Embryonic facial prominence (tissue), 1 donor: ENCODE results near the gene SLC35B2.
"Not testable (repeated sequence)": the region's sequence is repeated elsewhere in the genome, so short reads cannot be mapped to it uniquely, and the experiment has no call there.

ENCODE experiments used
- DNase-seq: peaks from one replicate; pipeline ENCODE4 v3.0.0-alpha.2; 2016; ENCODE audit errors: extremely low spot score

The SLC35B2 gene

DNA sequence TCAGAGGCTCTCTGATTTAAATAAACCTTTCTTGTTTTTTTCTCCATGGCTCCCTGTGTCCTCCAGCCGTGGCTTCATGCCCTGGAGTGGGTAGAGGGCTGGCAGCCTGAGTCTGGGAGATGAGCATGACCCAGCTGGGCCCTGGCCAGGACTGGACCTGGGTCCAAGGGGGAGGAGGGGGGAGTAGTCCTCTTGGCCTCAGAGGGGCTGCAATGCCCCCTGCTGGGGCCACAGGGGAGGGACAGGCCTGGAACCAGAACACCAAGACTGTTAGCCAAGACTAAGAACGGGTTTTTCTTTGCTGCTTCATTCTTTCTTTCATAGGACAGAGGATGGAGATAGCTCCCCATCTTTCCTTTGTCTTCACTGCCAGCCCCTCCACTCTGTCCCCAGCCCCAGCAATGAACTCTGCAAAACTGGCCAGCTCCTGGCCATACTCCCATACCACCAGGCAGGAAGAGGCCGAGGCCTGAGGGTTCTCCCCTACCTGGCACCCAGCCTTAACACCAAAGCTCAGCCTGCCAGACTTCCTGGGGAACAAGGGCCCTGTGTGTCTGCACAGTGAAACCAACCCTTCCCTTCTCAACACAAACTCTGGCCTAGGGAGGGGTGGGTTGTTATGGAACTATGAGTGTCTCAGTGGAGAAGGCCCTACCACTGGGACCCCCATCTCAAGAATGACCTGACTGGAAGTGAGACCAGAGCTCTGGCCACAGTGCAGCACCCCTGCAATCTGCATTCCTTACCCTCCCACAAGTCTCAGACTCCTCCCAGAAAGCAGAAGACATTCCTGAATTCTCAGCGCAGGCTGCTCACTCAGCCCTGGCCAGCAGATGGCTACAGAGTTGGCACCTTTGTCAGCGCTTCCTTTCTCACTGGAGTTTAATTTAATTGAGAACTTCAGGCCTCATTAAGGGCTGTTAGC, 23.0 kb downstream of the SLC35B2 start:
- DNase-seq = no peak

DNA sequence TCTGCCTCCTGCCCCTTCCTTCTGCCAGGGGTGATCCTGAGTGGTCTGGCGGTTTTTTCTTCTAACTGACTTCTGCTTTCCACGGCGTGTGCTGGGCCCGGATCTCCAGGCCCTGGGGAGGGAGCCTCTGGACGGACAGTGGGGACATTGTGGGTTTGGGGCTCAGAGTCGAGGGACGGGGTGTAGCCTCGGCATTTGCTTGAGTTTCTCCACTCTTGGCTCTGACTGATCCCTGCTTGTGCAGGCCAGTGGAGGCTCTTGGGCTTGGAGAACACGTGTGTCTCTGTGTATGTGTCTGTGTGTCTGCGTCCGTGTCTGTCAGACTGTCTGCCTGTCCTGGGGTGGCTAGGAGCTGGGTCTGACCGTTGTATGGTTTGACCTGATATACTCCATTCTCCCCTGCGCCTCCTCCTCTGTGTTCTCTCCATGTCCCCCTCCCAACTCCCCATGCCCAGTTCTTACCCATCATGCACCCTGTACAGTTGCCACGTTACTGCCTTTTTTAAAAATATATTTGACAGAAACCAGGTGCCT, 23.7 kb downstream of the SLC35B2 start:
- no peak for DNase-seq

DNA sequence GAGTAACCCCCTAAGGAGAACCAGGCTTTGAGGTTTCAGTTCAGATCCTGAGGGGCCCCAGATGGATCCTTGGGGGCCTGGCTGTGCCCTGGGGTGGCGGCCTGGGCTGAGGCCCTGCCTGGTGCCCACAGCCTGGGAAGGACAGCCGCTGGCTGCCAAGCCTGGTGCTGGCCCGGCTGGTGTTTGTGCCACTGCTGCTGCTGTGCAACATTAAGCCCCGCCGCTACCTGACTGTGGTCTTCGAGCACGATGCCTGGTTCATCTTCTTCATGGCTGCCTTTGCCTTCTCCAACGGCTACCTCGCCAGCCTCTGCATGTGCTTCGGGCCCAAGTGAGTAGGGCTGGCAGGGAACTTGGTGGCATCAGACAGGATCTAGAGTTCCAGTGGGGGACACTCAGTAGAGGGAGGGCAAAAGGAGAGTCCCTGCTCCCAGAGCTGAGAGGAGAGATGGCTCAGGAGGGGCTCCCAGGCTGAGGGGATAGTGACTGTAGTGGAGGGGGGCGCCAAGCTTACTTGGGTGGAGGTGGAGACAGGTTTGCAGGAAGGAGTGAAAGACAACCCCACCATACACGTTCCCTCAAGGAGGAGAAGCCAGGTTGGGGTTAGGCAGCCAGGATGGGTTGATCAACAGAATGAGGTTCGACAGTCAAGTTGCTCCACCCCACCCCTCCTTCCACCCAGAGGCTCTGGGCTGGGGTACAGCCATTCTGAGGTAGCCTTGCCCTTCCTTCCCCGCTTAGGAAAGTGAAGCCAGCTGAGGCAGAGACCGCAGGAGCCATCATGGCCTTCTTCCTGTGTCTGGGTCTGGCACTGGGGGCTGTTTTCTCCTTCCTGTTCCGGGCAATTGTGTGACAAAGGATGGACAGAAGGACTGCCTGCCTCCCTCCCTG, 24.4 kb downstream of the SLC35B2 start:
- no peak for DNase-seq

DNA sequence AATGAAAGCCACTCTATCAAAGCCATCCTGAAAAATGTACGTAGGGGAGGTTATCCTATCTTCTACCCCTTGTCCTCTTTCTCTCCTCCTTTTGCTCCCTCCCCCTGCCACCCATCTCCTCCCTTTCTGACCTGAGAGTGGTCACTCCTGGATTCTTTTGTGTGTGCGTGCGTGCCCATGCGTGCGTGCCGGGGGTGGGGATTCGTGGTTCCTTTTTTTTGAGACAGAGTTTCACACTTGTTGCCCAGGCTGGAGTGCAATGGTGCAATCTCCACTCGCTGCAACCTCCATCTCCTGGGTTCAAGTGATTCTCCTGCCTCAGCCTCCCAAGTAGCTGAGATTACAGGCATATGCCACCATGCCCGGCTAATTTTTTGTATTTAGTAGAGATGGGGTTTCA, 25.9 kb downstream of the SLC35B2 start:
- not testable (repeated sequence) for DNase-seq

DNA sequence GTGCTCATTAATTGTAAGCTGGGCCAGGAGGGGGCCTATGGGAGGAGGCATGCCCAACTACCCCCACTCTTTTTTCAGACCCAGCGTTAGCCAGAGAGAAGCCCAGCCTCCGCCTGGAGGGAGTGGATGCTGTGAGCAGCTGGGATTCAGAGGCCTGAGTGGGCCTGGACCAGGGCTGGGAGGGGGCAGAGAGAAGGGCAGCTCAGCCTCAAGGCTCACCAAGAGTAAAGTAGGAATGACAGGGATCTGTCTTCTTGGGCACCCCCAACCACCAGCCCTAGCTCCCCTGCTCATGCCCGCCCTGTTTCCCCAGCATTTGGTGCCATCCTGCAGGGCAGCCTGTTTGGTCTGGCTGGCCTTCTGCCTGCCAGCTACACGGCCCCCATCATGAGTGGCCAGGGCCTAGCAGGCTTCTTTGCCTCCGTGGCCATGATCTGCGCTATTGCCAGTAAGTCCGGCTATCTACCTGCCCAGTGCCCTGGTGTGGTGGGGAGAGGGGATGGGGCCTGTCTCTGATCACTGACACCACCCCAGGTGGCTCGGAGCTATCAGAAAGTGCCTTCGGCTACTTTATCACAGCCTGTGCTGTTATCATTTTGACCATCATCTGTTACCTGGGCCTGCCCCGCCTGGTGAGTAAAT, 27.2 kb downstream of the SLC35B2 start:
- DNase-seq = no peak

DNA sequence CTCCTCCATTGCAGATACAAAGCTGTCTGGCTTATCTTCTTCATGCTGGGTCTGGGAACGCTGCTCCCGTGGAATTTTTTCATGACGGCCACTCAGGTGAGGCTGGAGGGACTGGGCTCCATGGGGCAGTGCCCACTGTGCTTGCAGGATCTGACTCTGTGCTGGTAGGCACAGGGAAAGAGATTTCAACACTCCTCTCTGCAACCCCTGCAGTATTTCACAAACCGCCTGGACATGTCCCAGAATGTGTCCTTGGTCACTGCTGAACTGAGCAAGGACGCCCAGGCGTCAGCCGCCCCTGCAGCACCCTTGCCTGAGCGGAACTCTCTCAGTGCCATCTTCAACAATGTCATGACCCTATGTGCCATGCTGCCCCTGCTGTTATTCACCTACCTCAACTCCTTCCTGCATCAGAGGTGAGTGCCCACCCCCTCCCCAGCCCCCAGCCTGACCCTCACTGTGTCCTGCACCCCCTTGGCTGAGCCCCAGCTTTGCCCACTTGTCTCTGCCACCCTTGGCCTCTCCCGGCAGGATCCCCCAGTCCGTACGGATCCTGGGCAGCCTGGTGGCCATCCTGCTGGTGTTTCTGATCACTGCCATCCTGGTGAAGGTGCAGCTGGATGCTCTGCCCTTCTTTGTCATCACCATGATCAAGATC, 27.8 kb downstream of the SLC35B2 start:
- no peak for DNase-seq

DNA sequence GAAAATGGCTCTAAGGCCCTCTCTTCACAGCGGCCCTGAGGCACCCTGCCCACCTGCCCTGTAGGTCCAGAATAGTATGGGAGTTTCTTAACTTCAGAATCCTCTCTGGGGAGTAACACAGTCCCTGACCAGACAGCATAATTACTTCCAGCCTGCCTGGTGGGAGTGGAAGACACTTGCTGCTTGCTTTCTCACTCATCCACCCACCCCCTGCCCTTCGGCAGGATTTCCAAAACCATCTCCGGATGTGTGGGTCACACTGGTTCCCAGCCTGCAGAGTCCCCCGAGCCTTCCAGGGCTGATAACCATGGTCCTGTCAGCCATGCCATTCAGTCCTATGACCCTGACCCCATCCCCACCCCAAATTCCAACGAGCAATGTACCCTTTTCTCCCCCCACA, 28.5 kb downstream of the SLC35B2 start:
- DNase-seq = no peak

DNA sequence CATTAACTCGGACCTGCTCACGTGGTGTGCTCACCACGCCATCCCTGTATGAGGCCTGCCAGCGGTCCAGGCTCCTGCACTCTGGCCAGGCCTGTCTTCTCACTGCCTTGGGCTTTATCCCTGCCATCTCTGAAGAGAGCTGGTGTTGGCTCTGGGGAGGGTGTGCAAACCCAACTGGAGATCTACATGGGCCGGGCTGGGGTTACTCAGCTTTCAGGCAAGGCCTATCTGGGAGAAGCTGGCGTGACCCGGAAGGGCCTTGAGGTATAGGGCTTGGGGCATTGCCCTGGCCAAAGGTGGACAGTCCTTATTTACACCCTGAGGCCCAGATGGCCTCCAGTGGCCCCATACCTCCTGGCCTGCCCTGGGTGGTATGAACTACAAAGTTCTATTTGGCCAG, 28.9 kb downstream of the SLC35B2 start:
- no peak for DNase-seq

DNA sequence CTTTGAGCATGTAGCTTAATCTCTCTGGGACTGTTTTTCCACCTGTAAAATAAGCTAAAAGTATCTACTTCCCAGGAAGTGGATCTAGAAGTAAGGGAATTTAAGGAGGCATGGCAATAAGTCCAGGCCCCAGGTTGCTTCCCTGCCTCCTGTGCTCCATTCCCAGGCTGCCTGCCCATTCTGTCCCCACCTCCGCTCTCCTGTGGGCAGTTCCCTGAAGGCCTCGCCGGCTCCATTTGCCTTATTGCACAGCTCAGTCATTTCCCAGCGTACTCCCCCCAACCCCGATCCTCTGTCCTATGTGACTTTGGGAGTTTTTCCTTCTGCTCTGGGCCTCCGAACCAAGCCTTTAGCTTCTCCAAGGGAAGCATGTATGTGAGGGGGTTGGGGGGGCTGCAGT, 29.3 kb downstream of the SLC35B2 start:
- DNase-seq = no peak

DNA sequence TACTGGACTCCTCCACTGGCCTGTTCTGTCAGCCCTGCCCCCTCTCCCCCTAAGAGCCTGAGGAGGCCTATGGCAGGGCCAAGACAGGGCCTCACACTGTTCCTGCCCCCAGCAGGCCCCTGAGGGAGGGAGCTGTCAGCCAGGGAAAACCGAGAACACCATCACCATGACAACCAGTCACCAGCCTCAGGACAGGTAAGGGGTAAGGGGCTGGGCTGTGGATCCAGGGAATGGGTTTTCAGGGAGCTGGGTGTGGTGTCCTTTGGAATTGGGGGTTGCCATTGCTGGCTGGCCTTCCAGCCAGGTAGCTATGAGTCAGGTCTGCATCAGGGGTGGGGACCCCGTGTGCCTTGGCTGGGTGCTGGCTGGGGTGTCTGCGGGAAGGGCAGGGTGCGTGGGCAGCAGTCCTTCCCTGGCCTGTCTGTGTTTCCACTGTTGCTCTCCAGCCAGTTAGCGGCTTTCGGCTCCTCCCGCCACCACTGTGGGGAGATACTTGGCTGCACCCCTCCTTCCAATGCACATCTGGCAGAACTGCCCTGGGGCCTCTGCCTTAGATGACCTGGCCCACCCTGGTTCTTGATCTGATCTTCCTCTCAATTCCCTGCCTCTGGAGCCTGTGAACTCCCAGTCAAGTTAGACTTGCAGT, 30.1 kb downstream of the SLC35B2 start:
- no peak for DNase-seq

DNA sequence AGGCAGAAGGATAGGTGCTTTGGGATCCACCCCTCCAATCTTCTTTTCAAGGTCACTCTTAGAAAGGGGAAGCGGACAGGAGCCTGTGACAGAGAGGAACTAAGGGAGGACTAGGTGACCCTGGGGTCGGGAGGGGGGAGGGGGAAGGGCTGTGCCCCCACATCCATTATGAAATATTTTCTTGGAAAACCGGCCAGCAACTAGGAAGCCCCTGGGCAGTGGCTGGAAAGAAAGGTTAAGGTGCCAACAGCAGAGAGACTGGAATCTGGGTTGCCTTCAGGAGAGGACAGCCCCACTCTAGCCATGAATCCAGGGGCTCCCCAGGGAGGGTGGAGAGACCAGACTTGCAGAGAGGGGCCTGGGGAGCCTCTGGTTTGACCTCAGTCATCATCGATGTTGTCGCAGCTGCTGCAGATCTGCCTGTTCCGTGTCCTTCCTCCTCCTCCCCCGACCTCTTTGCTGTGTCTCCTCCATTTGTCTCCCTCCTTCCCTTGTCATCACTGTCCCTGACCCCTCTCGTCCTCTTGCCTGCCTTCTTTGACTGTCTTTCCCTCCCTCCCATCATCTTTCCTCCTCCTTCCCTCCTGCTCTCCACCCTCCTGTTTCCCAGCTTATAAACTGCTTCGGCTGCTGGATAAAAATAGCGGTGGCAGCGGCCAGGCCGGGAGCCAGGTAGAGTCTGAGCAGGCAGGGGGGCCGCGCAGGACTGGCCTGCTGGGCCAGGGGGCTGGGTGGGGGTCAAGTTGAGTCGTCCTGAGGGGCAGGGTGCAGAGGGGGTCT, 30.8 kb downstream of the SLC35B2 start:
- DNase-seq = no peak

DNA sequence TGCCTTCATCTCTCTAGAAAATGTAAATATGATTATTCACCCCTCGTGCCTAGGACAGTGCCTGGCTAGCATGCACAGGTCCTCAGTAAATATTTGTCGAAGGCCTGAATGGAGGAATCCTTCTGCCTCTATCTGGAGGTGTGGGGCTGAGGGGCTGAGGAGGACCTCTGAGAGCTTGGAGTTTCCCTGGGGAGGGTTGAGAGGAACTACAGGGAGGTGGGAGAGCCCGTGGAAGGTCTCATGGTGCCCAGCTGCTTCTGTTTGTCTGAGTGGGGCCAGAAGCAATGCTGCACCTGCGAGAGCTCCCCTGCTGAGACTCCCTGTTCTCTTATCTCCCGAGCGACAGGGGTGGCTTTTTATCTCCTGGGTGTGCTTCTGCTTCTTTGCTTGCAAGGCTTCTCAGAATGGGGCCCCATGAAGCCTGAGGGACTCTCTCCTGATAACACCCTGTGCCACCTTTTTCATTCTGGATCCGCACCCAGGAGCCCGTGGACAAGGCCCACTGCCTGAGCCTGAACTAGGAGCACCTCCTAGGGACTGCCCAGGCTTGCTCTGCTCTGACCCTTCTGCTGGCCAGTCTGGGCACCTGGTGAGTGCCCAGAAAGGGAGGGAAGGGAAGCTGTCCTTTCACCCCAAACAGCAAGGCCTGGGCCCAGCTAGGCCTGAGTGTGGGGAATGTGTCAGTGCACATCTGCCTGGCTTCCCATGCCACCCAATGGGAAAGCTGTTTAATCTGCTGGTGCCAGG, 31.6 kb downstream of the SLC35B2 start:
- DNase-seq = no peak

DNA sequence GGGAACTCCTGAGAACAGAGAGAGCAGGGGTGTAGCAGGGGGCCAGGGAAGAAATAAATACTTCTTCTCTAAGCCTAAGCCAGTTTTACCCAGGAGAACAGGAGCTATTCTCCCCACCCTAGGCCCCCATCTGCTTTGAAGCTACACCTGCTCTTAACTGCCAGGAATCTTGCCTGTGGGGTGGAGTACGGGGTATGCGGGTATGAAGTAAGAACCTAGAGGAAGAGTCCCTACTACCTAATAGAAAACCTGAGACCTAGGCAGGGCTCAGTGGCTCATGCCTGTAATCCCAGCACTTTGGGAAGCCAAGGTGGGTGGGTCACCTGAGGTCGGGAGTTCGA, 32.4 kb downstream of the SLC35B2 start:
- no peak for DNase-seq

DNA sequence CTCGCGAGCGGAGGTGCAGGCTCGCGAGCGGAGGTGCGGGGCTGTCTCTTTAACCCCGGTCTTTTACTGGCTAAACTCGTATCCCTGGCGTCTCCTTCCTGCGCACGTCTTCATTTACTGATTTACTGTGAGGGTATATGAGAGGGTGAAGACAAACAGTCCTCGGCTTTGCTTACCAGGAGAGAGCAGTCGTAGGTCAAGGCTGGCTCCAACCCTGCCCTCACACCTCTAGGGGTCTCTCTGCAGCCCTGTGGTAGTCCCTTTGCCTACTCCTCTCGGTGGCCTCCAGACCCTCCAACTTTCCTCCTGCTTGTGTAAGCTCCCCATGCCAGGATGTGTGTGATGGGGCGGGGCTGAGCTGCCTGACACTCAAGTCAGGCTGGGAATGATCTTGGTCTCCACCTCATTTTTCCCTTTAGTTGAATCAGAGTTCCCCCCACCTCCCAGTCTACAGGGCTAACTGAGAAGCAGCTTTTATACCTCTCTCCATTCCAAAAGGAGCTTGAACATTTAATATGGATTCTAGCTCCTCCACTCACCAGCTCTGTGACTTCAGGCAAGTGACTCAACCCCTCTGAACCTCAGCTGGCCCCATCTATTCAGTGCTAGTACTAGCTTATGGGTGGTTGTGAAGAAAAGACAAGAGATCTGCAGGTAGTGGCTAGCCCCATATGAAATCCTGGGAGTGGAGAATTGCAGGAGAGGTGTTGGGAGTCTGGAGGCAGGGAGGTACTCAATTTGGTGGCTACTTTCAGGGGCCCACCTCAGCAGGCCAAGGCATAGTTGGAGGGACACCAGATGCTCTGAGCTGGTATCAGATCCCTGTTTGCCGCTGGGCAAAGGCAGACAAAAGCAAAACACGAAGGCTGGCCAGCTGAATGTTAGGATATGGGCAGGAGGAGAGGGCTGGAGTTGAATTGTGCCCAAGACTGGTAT, 33.0 kb downstream of the SLC35B2 start:
- no peak for DNase-seq

DNA sequence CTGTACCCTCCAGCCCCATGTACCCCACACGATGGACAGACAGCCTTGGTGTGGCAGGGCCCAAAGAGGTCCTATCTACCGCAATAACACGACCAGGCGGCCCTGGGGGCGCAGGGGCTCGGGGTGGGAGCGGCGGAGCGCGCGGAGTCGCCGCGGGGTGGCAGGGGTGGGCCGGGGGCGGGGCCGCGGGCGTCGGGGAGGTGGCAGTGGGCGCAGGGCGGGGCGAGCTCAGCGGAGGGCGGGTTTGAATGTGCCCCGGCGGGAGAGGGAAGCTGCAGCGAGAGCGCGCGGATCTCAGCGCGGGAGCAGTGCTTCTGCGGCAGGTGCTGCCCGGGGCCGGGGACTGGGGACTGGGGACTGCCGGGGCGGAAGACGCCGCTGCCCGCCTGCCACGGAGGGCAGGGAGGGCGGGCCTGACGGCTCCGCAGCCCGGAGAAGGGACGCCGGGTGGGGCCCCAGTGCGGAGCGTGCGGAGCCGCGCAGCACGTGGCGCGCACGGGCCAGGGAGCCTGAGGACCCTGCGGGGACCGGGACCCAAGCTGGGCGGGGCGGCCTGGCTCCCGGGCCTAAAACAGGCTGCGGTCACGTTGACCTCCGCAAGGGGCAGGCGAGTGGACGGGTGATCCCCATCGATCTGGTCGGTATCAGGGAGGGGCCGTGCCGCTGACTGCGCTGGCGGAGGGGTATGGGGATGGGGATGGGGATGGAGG, 33.9 kb downstream of the SLC35B2 start, which contains the start of gene SLC29A1:
Gene SLC29A1 (plus strand): TSS at position 277 of the 710 bp plus-strand sequence. CDS start 3,719 bp downstream, outside the sequence.
- no peak for DNase-seq

DNA sequence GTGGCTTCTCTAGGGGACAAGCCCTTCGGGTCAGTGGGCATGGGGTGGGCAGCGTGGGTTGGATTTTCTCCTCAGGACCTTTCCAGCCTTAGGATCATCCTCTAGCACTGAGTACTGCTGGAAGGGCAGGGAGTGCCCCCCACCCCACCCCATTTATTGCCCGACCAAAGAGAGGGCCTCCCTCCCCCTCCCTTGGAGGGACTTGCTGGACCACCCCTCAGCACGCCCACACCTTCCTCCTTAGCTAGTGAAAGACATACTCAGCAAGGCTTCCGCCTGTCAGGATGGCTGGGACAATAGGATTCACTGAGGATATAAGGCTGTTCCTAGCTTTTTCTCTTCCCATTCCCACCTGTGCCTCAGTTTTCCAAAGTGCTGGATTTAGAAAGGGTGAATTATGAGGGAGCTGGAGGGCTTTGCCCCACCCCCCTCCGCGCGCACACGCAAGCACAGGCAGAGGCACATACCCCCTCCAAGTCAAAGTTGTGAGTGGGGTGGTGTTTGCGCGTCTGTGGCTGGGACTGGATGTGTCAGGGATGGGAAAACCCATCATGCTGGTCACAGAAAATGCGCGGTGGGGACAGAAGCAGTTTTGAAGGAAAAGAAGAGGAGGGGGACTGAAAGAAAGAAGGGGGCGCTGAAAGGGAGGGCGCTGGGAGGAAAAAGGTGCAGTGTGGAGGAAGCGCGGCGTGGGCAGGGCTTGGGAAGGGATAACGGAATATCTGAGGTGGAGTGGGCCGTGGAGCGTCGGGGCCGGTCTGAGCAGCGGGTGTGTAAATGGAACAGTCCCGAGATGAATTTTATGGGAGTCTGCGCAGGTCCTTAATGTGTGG, 34.6 kb downstream of the SLC35B2 start:
- no peak for DNase-seq

DNA sequence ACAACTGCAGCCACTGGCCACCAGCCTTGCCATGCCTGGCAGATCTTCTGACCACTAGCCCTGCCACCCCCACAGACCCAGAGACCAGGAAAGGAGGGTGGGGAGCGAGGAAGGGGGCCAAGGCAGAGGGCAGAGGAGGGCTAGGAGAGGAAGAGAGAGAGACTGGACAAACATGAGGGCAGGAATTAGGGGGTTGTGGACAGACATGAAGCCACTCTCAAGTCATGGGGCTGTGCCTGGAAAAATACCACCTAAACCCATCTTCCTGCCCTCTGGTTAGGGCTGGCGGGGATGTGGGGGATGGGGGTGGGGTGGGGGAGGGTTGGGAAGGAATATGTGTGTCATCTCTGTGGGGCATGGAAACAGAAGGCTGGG, 35.4 kb downstream of the SLC35B2 start:
- DNase-seq = no peak
